K562 (cell line): Measurements from ENCODE around the gene KNL1. TPM values are rescaled to one million over a fixed set of nuclear protein-coding genes. Genes with fewer than 3 reads are reported as not detected.
A peak's percentile ranks its signal among the peaks of the same experiment; 100 is the strongest.

Source experiments
- AFF1 ChIP-seq, 2 experiments: fragments of 450-650 bp; IDR thresholded peaks; 2 replicates each; pipeline ENCODE4 v1.6.1; 2018; ENCODE audit warnings: mild to moderate bottlenecking in 2 of 2, low read depth in 1 of 2; ENCODE audit not compliant: partially characterized antibody in 2 of 2
- CAMTA2 ChIP-seq: fragments of 250-450 bp; sonication (Bioruptor Pico); conservative IDR thresholded peaks from 2 replicates; pipeline ENCODE4 v1.5.1; 2022
- CBX2 ChIP-seq: fragments of 200-600 bp; sonication (generic); IDR thresholded peaks from one replicate; pipeline ENCODE4 v1.6.1; 2012; ENCODE audit warnings: mild to moderate bottlenecking, low read length, inconsistent platforms; ENCODE audit not compliant: insufficient read depth, poor library complexity, severe bottlenecking
- CREB1 ChIP-seq, 2 experiments: sonication (generic) in 1 of 2; formaldehyde crosslinking in 1 of 2; IDR thresholded peaks; 2 replicates each; pipeline versions ENCODE4 v1.6.1 to v1.8.0; 2012 to 2022; ENCODE audit warnings: inconsistent platforms in 1 of 2, mild to moderate bottlenecking in 1 of 2, missing genetic modification reagents in 1 of 2, moderate library complexity in 1 of 2
- CREM ChIP-seq: IDR thresholded peaks from 2 replicates; pipeline ENCODE4 v1.6.1; 2014; ENCODE audit warnings: antibody characterized with exemption, low read depth
- DPF2 ChIP-seq: fragments of 450-650 bp; IDR thresholded peaks from 2 replicates; pipeline ENCODE4 v1.6.1; 2016
- ELF2 ChIP-seq: fragments of 250-450 bp; sonication (Bioruptor Pico); IDR thresholded peaks from 2 replicates; pipeline ENCODE4 v1.5.0; 2021; ENCODE audit warnings: mild to moderate bottlenecking
- HMBOX1 ChIP-seq: sonication (generic); IDR thresholded peaks from 2 replicates; pipeline ENCODE4 v1.6.1; 2016
- KAT2B ChIP-seq: IDR thresholded peaks from one replicate; pipeline ENCODE4 v1.6.1; 2012; ENCODE audit warnings: low read depth, mild to moderate bottlenecking, control low read depth, inconsistent platforms, low read length, moderate library complexity
- SRF ChIP-seq, 2 experiments: fragments of 250-450, 450-650 bp in 1 of 2; sonication (Bioruptor Pico) in 1 of 2; sonication (generic) in 1 of 2; formaldehyde crosslinking; IDR thresholded peaks; 2 replicates each; pipeline versions ENCODE4 v1.5.0 to v1.5.1; 2020 to 2022; ENCODE audit warnings: mild to moderate bottlenecking in 1 of 2, missing genetic modification reagents in 1 of 2
- USF2 ChIP-seq: sonication (generic); formaldehyde crosslinking; IDR thresholded peaks from 2 replicates; pipeline ENCODE4 v1.5.0; 2020; ENCODE audit warnings: missing genetic modification reagents
- ZNF282 ChIP-seq: sonication (generic); formaldehyde crosslinking; IDR thresholded peaks from 2 replicates; pipeline ENCODE4 v1.8.1; 2023; ENCODE audit warnings: missing genetic modification reagents
- ZNF395 ChIP-seq: fragments of 200-800 bp; sonication (Bioruptor generic); IDR thresholded peaks from 2 replicates; pipeline ENCODE4 v1.6.1; 2017; ENCODE audit warnings: missing genetic modification characterization, missing compliant biosample characterization
- polyA plus RNA-seq, 8 experiments: library from polyadenylated mRNA; depleted of rRNA in 4 of 8; stranded (reverse) in 5 of 8; unstranded in 3 of 8; fragments of >200 nt; fragmentation: Nextera tagmentation in 2 of 8; fragmentation: Illumina TruSeq in 1 of 8; extraction: Ambion mirVana in 2 of 8; extraction: Trizol in 1 of 8; gene quantifications; 2 replicates each; pipeline versions ENCODE4 v1.2.1 to v1.2.3, GENCODE V29; 2011 to 2014; ENCODE audit warnings: inconsistent platforms in 1 of 8, missing spikeins in 1 of 8
- total RNA-seq, 7 experiments: library from RNA; depleted of rRNA in 6 of 7; stranded (reverse); fragments of >200 nt in 6 of 7; fragmentation: Illumina TruSeq in 2 of 7; extraction: Trizol in 2 of 7; gene quantifications; 2 replicates each; pipeline versions ENCODE4 v1.2.1 to v1.2.3, GENCODE V29; 2011 to 2021; ENCODE audit warnings: low replicate concordance in 1 of 7
- TF ChIP-seq, protein P1 (sequence below): sonication (generic); formaldehyde crosslinking; IDR thresholded peaks from 2 replicates; pipeline ENCODE4 v1.8.0; 2022; ENCODE audit warnings: mild to moderate bottlenecking, low read depth, missing genetic modification reagents

The KNL1 gene
- total and polyA plus RNA-seq, 9 of the 15 experiments (the other 6 are each of a cell fraction or from before 2014, with no cell fraction given): 14.5 to 65.4 (median 34.6) TPM

- TF ChIP-seq CBX2 (no peak), SRF (CRISPR knock-in tag; IDR thresholded peaks at IDR 0.05) (peak in 1 of 2 experiments; percentile 73; a peak in 1 of 4 replicates), HMBOX1 (peak; percentile 84), KAT2B (no peak), ZNF282 (CRISPR knock-in tag) (no peak), CREB1 (IDR thresholded peaks at IDR 0.05) (peak; percentile 76), CREB1 (CRISPR knock-in tag; IDR thresholded peaks at IDR 0.05) (peak; percentile 86), DPF2 (no peak), USF2 (CRISPR knock-in tag) (0 out of 2 replicates have a peak, but pooled peaks have one; percentile 17), CAMTA2 (no peak), AFF1 (IDR thresholded peaks at IDR 0.05; ENCODE audit: low read depth in 1 of 2, partially characterized antibody in 2 of 2) (peak in 1 of 2 experiments; percentile 95), ZNF395 (CRISPR knock-in tag) (peak; percentile 72; the same call in 1 of the 2 replicates), ELF2 (CRISPR knock-in tag) (peak; percentile 77; the same call in 1 of the 2 replicates), CREM (peak; percentile 91)
- TF ChIP-seq, protein P1, sequence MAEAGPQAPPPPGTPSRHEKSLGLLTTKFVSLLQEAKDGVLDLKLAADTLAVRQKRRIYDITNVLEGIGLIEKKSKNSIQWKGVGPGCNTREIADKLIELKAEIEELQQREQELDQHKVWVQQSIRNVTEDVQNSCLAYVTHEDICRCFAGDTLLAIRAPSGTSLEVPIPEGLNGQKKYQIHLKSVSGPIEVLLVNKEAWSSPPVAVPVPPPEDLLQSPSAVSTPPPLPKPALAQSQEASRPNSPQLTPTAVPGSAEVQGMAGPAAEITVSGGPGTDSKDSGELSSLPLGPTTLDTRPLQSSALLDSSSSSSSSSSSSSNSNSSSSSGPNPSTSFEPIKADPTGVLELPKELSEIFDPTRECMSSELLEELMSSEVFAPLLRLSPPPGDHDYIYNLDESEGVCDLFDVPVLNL (CRISPR knock-in tag): peak; percentile 98
Observed at GRCh38 chr15:40694688-40695468, 100.8 kb downstream of the KNL1 start, which contains the start of gene RAD51 (continued).
